DOHH2 (cell line): Measurements from ENCODE around the gene NAA25.

Experiments used
- H3F3A ChIP-seq: fragments of 200-600 bp; sonication (generic), shearing (Covaris generic); 2 replicates; pipeline ENCODE4 v1.6.0; 2016; ENCODE audit warnings: antibody characterized with exemption, mild to moderate bottlenecking; ENCODE audit not compliant: control insufficient read depth, insufficient read depth
- H3K27ac ChIP-seq: fragments of 200-600 bp; sonication (generic); 2 replicates; pipeline ENCODE4 v1.5.1; 2014; ENCODE audit warnings: low read depth, mild to moderate bottlenecking, low read length, moderate library complexity
- H3K27me3 ChIP-seq: fragments of 200-600 bp; sonication (generic); 2 replicates; pipeline ENCODE4 v1.6.1; 2014; ENCODE audit warnings: mild to moderate bottlenecking, low read length, mixed read lengths; ENCODE audit not compliant: control insufficient read depth
- H3K36me3 ChIP-seq: fragments of 200-600 bp; sonication (generic); 2 replicates; pipeline ENCODE4 v1.6.1; 2014; ENCODE audit warnings: mild to moderate bottlenecking, low read length, moderate library complexity, mixed read lengths; ENCODE audit not compliant: control insufficient read depth
- H3K4me1 ChIP-seq: fragments of 200-600 bp; sonication (generic); 2 replicates; pipeline ENCODE4 v1.6.1; 2014; ENCODE audit warnings: mild to moderate bottlenecking, low read length, mixed read lengths; ENCODE audit not compliant: control insufficient read depth
- H3K4me2 ChIP-seq: fragments of 200-600 bp; sonication (generic); 2 replicates; pipeline ENCODE4 v1.6.0; 2014; ENCODE audit warnings: mild to moderate bottlenecking, low read length, moderate library complexity
- H3K4me3 ChIP-seq: fragments of 200-600 bp; sonication (generic); 2 replicates; pipeline ENCODE4 v1.5.1; 2014; ENCODE audit warnings: mild to moderate bottlenecking, low read length, mixed read lengths
- H3K79me2 ChIP-seq: fragments of 200-600 bp; sonication (generic); 2 replicates; pipeline ENCODE4 v1.6.1; 2014; ENCODE audit warnings: mild to moderate bottlenecking, low read length, mixed read lengths; ENCODE audit not compliant: control insufficient read depth
- H3K9me2 ChIP-seq: fragments of 200-600 bp; sonication (generic); replicated peaks from 2 replicates; pipeline ENCODE4 v1.6.1; 2014; ENCODE audit warnings: mild to moderate bottlenecking, low read length, mixed read lengths; ENCODE audit not compliant: control insufficient read depth
- H3K9me3 ChIP-seq: fragments of 200-600 bp; sonication (generic); 2 replicates; pipeline ENCODE4 v1.6.1; 2014; ENCODE audit warnings: antibody characterized with exemption, low read length, mixed read lengths; ENCODE audit not compliant: control insufficient read depth, insufficient read depth
- H4K20me1 ChIP-seq: fragments of 200-600 bp; sonication (generic); 2 replicates; pipeline ENCODE4 v1.6.0; 2014; ENCODE audit warnings: low read depth, mild to moderate bottlenecking, antibody characterized with exemption, low read length, moderate library complexity; ENCODE audit not compliant: control insufficient read depth, insufficient read depth
- EZH2phosphoT487 ChIP-seq: fragments of 200-600 bp; sonication (generic); IDR thresholded peaks from 2 replicates; pipeline ENCODE4 v1.6.1; 2017; ENCODE audit warnings: borderline replicate concordance, mild to moderate bottlenecking, antibody characterized with exemption, low read length, moderate library complexity, mixed read lengths
- TF ChIP-seq, protein P1 (sequence below): fragments of 200-600 bp; sonication (generic); IDR thresholded peaks from one replicate; pipeline ENCODE4 v1.5.1; 2014; ENCODE audit warnings: antibody characterized with exemption, mild to moderate bottlenecking, low read depth, low read length; ENCODE audit not compliant: poor library complexity, severe bottlenecking

NAA25 gene

DNA sequence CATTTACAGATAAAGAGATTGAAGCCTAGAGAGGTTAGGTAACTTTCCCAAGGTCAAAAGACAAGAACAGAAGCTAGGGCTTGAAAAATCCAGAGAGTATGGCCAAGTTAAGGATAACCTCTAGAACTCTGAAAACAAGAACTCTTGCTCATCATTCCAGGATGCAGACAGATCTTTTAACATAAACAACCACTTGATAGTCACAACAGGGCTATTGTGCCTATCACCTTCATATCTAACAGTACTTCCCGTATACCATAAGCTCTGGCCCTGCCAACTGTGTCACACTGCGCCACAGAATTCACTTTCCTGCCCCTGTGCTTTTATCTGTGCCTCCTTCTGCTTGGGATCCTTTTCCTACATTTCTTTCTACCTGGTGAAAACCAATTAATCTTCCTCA lies 77.1 kb downstream of the NAA25 start:
- H3K27ac ChIP-seq: no peak overlapping the region
- no peaks in the 10 kb centered on the region for H3K9me3 ChIP-seq
- no peak overlapping the region for H3K4me3 ChIP-seq
- TF ChIP-seq EZH2phosphoT487: no peak
- peaks cover 40% of the 10 kb centered on the region for H3F3A ChIP-seq
- H3K79me2 ChIP-seq: peaks cover under 1% of the 10 kb centered on the region; the same call in 1 of the 2 replicates
- no peak overlapping the region for H3K4me2 ChIP-seq
- peaks cover 13% of the 10 kb centered on the region for H3K4me1 ChIP-seq
- no peaks in the 10 kb centered on the region for H4K20me1 ChIP-seq
- H3K36me3 ChIP-seq: peaks cover 72% of the 10 kb centered on the region
- no peaks in the 10 kb centered on the region for H3K27me3 ChIP-seq
- no peaks in the 10 kb centered on the region for H3K9me2 ChIP-seq

DNA sequence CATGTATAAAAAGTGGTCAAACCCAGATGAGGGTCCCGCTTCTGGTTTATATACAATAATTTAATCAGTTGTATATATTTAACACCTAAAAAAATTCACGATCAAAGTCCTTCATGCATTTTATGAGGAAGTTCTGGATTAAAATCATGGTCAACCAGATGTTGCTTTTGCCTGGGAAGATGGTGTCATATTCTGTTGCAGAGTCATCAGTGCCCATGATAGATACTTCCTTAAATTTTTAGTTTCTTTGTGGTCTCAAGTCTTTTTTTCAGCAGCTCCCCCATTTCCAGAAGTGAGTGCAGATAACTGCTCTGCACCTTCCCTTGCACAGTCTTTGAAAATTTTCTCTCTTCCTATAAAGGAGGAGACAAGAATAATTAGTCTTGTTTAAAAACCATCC lies 79.3 kb downstream of the NAA25 start:
- Histone ChIP-seq H3K27me3 (no peaks in the 10 kb centered on the region), H3K9me3 (no peaks in the 10 kb centered on the region), H3K4me2 (no peak overlapping the region), H3K36me3 (peaks cover 75% of the 10 kb centered on the region), H3K4me1 (peaks cover 29% of the 10 kb centered on the region), H3K27ac (no peak overlapping the region), H3F3A (peaks cover 54% of the 10 kb centered on the region), H3K79me2 (peaks cover 17% of the 10 kb centered on the region), H3K4me3 (no peak overlapping the region), H4K20me1 (peaks cover 4% of the 10 kb centered on the region; the same call in 1 of the 2 replicates), H3K9me2 (no peaks in the 10 kb centered on the region)
- no peak for TF ChIP-seq EZH2phosphoT487
- TF ChIP-seq, protein P1, sequence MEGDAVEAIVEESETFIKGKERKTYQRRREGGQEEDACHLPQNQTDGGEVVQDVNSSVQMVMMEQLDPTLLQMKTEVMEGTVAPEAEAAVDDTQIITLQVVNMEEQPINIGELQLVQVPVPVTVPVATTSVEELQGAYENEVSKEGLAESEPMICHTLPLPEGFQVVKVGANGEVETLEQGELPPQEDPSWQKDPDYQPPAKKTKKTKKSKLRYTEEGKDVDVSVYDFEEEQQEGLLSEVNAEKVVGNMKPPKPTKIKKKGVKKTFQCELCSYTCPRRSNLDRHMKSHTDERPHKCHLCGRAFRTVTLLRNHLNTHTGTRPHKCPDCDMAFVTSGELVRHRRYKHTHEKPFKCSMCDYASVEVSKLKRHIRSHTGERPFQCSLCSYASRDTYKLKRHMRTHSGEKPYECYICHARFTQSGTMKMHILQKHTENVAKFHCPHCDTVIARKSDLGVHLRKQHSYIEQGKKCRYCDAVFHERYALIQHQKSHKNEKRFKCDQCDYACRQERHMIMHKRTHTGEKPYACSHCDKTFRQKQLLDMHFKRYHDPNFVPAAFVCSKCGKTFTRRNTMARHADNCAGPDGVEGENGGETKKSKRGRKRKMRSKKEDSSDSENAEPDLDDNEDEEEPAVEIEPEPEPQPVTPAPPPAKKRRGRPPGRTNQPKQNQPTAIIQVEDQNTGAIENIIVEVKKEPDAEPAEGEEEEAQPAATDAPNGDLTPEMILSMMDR: no peak

DNA sequence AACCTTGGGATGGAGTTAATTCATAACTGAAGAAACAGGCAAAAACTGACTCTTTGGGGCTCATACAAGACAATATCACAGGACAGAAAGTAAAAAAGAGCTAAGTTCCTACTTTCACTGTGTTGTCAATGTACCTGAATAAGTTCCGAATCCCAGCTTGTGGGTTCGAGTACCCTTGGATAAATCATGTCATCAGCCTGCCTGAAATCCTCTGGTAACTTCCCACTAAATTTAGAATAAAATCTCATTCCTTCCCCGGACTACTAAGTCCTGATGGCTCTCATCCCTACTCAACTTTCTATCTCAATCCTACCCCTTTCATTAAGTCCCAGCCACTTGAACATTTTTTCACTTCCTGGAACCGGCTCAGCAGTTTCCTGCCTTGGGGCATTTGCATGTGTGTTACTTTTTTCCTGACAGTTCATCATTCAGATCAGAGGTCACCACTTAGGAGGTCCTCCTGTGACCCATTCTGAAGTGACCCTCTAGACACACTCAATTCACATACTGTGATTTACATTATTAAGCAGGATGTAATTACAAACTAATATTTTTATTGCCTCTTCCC lies 82.7 kb downstream of the NAA25 start:
- H3K27me3 ChIP-seq: no peaks in the 10 kb centered on the region
- H3K4me2 ChIP-seq: peak overlapping the region; percentile 75
- H3K4me1 ChIP-seq: peaks cover 34% of the 10 kb centered on the region
- H3K36me3 ChIP-seq: peaks cover 77% of the 10 kb centered on the region
- peaks cover 63% of the 10 kb centered on the region for H3F3A ChIP-seq
- peaks cover 48% of the 10 kb centered on the region for H3K79me2 ChIP-seq
- TF ChIP-seq, protein P1: no peak
- TF ChIP-seq EZH2phosphoT487: no peak
- peak overlapping the region; percentile 46 for H3K4me3 ChIP-seq
- H3K9me2 ChIP-seq: no peaks in the 10 kb centered on the region
- peaks cover 14% of the 10 kb centered on the region; the same call in 1 of the 2 replicates for H4K20me1 ChIP-seq
- peak overlapping the region; percentile 74 for H3K27ac ChIP-seq
- H3K9me3 ChIP-seq: no peaks in the 10 kb centered on the region

DNA sequence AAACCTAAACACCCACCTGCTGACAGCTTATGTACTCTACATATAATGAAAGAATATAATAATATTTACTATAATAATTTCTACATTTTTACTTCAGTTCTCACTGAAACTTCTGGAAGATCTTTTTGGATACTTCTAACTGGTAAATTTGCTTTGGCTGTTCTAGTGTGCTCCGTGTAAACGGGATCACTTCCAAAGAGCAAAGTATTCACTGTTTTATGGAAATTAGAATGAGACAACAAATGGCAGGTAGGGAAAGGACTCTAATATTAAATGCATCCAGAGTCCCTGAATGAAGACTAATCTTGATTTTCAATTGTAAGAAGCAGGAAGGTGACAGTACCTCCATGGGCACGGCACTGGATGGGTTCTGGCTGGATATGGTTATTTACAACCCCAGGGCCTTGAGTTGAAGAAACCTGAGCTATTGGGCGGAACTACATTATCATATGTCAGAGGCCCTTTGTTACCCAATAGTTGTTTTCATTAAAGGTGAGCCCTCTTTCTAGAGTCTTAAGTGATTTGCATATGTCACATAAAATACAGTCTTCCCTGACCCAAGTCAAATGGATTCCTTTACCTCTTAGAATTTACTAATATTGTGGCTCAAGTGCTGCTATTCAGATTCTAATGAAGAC lies 84.7 kb downstream of the NAA25 start:
- no peak overlapping the region for H3K4me2 ChIP-seq
- TF ChIP-seq, protein P1: no peak
- TF ChIP-seq EZH2phosphoT487: no peak
- peaks cover 33% of the 10 kb centered on the region for H3K4me1 ChIP-seq
- H3F3A ChIP-seq: peaks cover 58% of the 10 kb centered on the region
- peaks cover 68% of the 10 kb centered on the region for H3K79me2 ChIP-seq
- peaks cover 25% of the 10 kb centered on the region for H4K20me1 ChIP-seq
- H3K27ac ChIP-seq: no peak overlapping the region
- H3K4me3 ChIP-seq: no peak overlapping the region
- H3K36me3 ChIP-seq: peaks cover 80% of the 10 kb centered on the region
- H3K27me3 ChIP-seq: no peaks in the 10 kb centered on the region
- no peaks in the 10 kb centered on the region for H3K9me3 ChIP-seq
- no peaks in the 10 kb centered on the region for H3K9me2 ChIP-seq
